A549 (cell line): ENCODE measurements around the gene CDH2.

Source experiments
- NR3C1 ChIP-seq: fragments of >200 bp; sonication (Bioruptor Twin); formaldehyde crosslinking; IDR thresholded peaks from 3 replicates; pipeline ENCODE4 v1.6.1; 2017
- ZC3H11A ChIP-seq: fragments of 450-650 bp; IDR thresholded peaks from 2 replicates; pipeline ENCODE4 v1.6.1; 2014; ENCODE audit warnings: antibody characterized with exemption, mild to moderate bottlenecking
- TF ChIP-seq, protein P1 (sequence below): fragments of >200 bp; sonication (Bioruptor Twin); formaldehyde crosslinking; IDR thresholded peaks from 3 replicates; pipeline ENCODE4 v1.5.1; 2016
- TF ChIP-seq, protein P2 (sequence below): IDR thresholded peaks from 2 replicates; pipeline ENCODE4 v1.6.1; 2012

DNA sequence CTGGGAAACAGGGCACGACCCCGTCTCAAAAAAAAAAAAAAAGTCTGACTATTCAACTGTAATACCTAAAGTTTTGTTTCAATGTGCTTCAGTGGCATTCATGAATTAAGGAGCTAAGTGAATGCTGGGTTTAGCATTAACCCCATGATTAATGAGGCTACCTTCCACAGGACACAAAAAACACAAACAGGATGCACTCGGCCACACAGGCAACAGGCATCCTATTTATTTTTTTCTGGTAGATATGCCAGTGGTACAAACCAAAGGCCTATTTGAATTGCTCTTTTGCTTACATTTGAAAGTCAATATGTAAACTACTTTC, 48.3 kb downstream of the CDH2 start:
- TF ChIP-seq NR3C1 (no peak), ZC3H11A (no peak)
- TF ChIP-seq, protein P1, sequence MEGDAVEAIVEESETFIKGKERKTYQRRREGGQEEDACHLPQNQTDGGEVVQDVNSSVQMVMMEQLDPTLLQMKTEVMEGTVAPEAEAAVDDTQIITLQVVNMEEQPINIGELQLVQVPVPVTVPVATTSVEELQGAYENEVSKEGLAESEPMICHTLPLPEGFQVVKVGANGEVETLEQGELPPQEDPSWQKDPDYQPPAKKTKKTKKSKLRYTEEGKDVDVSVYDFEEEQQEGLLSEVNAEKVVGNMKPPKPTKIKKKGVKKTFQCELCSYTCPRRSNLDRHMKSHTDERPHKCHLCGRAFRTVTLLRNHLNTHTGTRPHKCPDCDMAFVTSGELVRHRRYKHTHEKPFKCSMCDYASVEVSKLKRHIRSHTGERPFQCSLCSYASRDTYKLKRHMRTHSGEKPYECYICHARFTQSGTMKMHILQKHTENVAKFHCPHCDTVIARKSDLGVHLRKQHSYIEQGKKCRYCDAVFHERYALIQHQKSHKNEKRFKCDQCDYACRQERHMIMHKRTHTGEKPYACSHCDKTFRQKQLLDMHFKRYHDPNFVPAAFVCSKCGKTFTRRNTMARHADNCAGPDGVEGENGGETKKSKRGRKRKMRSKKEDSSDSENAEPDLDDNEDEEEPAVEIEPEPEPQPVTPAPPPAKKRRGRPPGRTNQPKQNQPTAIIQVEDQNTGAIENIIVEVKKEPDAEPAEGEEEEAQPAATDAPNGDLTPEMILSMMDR: no peak
- TF ChIP-seq, protein P2, sequence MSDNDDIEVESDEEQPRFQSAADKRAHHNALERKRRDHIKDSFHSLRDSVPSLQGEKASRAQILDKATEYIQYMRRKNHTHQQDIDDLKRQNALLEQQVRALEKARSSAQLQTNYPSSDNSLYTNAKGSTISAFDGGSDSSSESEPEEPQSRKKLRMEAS: no peak
